ENCODE data around the gene TESK2. TPM values are rescaled to one million over a fixed set of nuclear protein-coding genes. Genes with fewer than 3 reads are reported as not detected.

The TESK2 gene
- polyA plus RNA-seq, 1 donor from 2014 or later, result 0.51 TPM

DNA sequence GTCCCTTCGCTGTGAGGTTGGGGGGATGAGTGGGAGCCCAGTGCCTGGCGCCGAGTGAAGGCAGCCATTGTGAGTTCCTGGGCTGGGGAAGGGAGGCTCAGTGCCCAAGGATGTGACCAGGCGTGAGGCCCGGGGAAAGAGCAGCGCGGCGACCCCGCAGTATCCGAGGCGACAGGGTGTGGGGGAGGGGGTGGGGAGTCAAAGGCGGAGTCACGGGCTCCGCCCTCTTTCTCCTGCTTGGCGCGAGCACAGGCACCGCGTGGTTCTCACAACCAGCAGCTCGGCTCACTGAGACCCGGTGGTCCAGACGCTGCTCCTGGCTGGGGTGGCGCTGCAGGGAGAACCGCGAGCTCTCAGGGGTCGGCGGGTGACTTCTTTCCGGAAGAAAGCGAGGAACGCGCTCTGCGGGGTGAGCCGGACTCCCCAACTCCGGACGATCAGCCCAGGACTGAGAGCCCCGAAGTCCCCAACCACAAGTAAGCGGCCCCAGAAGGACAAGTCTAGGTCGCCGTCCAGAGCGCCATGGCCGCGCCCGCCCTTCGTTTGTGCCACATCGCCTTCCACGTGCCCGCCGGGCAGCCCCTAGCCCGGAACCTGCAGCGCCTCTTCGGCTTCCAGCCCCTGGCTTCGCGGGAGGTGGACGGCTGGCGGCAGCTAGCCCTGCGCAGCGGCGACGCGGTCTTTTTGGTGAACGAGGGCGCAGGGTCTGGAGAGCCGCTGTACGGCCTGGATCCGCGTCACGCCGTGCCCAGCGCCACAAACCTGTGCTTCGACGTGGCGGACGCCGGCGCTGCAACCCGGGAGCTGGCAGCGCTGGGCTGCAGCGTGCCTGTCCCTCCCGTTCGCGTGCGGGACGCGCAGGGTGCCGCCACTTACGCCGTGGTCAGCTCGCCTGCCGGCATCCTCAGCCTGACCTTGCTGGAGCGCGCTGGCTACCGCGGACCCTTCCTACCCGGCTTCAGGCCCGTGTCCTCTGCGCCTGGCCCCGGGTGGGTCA lies 164.0 kb downstream of the TESK2 start, which contains the start of gene HPDL:
TSS of gene HPDL (plus strand) at position 269 of the 997 bp plus-strand sequence. CDS start at position 523, 254 bp downstream.
- Histone ChIP-seq H3K9ac (ENCODE audit: low read length) (no peak within 1 kb of the TSS), H3K4me2 (ENCODE audit: low read length) (no peak within 1 kb of the TSS), H3K4me3 (ENCODE audit: low read length) (peak within 1 kb of the TSS; percentile 52), H3K9me3 (ENCODE audit: low read length) (no peaks in the 10 kb centered on the region), H3K27me3 (ENCODE audit: insufficient read depth, low read depth, low read length) (no peaks in the 10 kb centered on the region), H3K27ac (ENCODE audit: low read length) (no peak within 1 kb of the TSS), H3K79me2 (replicated peaks; ENCODE audit: insufficient read depth, low read length) (no peaks in the 10 kb centered on the region), H2AFZ (ENCODE audit: low read depth, low read length) (no peak within 1 kb of the TSS), H3F3A (ENCODE audit: insufficient read depth, low read length, poor library complexity, severe bottlenecking) (no peaks in the 10 kb centered on the region), H3K9me2 (ENCODE audit: insufficient read depth, low read length) (no peaks in the 10 kb centered on the region), H4K20me1 (ENCODE audit: insufficient read depth) (no peaks in the 10 kb centered on the region), H3K36me3 (ENCODE audit: insufficient read depth, low read length) (no peaks in the 10 kb centered on the region)
- TF ChIP-seq MXI1 (conservative IDR thresholded peaks at IDR 0.05; ENCODE audit: poor library complexity, severe bottlenecking), result no peak
- no peak for TF ChIP-seq EP300 (conservative IDR thresholded peaks at IDR 0.05; ENCODE audit: poor library complexity, severe bottlenecking)
- TF ChIP-seq TAF1 (IDR thresholded peaks at IDR 0.05; ENCODE audit: low read depth), result no peak
- TF ChIP-seq EZH2 (IDR thresholded peaks at IDR 0.05; ENCODE audit: borderline replicate concordance, insufficient read depth, low read length, poor library complexity, severe bottlenecking), result no peak
- TF ChIP-seq, protein P1, sequence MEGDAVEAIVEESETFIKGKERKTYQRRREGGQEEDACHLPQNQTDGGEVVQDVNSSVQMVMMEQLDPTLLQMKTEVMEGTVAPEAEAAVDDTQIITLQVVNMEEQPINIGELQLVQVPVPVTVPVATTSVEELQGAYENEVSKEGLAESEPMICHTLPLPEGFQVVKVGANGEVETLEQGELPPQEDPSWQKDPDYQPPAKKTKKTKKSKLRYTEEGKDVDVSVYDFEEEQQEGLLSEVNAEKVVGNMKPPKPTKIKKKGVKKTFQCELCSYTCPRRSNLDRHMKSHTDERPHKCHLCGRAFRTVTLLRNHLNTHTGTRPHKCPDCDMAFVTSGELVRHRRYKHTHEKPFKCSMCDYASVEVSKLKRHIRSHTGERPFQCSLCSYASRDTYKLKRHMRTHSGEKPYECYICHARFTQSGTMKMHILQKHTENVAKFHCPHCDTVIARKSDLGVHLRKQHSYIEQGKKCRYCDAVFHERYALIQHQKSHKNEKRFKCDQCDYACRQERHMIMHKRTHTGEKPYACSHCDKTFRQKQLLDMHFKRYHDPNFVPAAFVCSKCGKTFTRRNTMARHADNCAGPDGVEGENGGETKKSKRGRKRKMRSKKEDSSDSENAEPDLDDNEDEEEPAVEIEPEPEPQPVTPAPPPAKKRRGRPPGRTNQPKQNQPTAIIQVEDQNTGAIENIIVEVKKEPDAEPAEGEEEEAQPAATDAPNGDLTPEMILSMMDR (IDR thresholded peaks at IDR 0.05; ENCODE audit: poor library complexity, severe bottlenecking), result no peak
- TF ChIP-seq REST (IDR thresholded peaks at IDR 0.05; ENCODE audit: borderline replicate concordance), result no peak
- TF ChIP-seq SMC3 (conservative IDR thresholded peaks at IDR 0.05; ENCODE audit: poor library complexity), result no peak
- no peak for TF ChIP-seq RAD21 (conservative IDR thresholded peaks at IDR 0.05)
- TF ChIP-seq POLR2AphosphoS5 (IDR thresholded peaks at IDR 0.05), result no peak

DNA sequence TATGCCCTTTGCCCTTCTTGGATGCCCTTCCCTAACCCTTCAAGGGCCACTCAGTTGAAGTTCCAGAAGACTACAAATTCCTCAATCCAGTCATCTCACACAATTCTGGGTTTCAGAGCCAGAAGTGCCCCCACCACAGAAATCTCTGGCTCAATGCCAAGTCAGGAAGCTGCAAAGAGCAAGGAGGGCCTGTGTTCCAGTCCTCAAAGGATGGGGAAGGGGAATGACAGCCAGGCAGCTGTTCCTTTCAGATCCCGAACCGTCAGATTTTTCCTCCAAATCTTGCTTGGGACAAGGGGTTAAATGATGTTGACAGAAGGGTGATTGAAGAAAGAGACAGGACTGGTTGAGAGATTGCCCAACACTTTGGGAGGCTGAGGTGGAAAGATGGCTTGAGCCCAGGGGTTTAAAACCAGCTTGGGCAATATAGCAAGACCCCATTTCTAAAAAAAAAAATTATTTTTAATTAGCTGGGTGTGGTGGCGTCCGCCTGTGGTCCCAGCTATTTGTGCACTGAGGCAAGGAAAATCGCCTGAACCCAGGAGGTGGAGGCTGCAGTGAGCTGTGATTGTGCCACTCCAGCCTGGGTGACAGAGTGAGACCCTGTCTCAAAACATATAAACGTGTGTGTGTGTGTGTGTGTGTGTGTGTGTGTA lies 165.0 kb downstream of the TESK2 start:
- H3K27me3 ChIP-seq (ENCODE audit: insufficient read depth, low read depth, low read length), result no peaks in the 10 kb centered on the region
- H2AFZ ChIP-seq (ENCODE audit: low read depth, low read length), result no peak overlapping the region
- no peak overlapping the region for H3K27ac ChIP-seq (ENCODE audit: low read length)
- no peak overlapping the region for H3K9ac ChIP-seq (ENCODE audit: low read length)
- no peaks in the 10 kb centered on the region for H3K9me3 ChIP-seq (ENCODE audit: low read length)
- no peaks in the 10 kb centered on the region for H3K9me2 ChIP-seq (ENCODE audit: insufficient read depth, low read length)
- H3K79me2 ChIP-seq (replicated peaks; ENCODE audit: insufficient read depth, low read length), result no peaks in the 10 kb centered on the region
- H3K4me3 ChIP-seq (ENCODE audit: low read length), result no peak overlapping the region
- H3K36me3 ChIP-seq (ENCODE audit: insufficient read depth, low read length), result no peaks in the 10 kb centered on the region
- H4K20me1 ChIP-seq (ENCODE audit: insufficient read depth), result no peaks in the 10 kb centered on the region
- no peaks in the 10 kb centered on the region for H3F3A ChIP-seq (ENCODE audit: insufficient read depth, low read length, poor library complexity, severe bottlenecking)
- TF ChIP-seq POLR2AphosphoS5 (IDR thresholded peaks at IDR 0.05) (no peak), EZH2 (IDR thresholded peaks at IDR 0.05; ENCODE audit: borderline replicate concordance, insufficient read depth, low read length, poor library complexity, severe bottlenecking) (no peak), TAF1 (IDR thresholded peaks at IDR 0.05; ENCODE audit: low read depth) (no peak), SMC3 (conservative IDR thresholded peaks at IDR 0.05; ENCODE audit: poor library complexity) (no peak), EP300 (conservative IDR thresholded peaks at IDR 0.05; ENCODE audit: poor library complexity, severe bottlenecking) (no peak), MXI1 (conservative IDR thresholded peaks at IDR 0.05; ENCODE audit: poor library complexity, severe bottlenecking) (no peak), RAD21 (conservative IDR thresholded peaks at IDR 0.05) (no peak), REST (IDR thresholded peaks at IDR 0.05; ENCODE audit: borderline replicate concordance) (no peak)
- TF ChIP-seq, protein P1 (IDR thresholded peaks at IDR 0.05; ENCODE audit: poor library complexity, severe bottlenecking), result no peak
- no peak overlapping the region for H3K4me2 ChIP-seq (ENCODE audit: low read length)

Data from neural cell (in vitro differentiated cells).